Measurements from ENCODE around the gene CADM1.

CADM1 gene

GRCh38 chr11:115302946-115303703, 201.1 kb downstream of the CADM1 start:
- TF ChIP-seq CTCF (IDR thresholded peaks at IDR 0.05; ENCODE audit: control insufficient read depth, extremely low read depth, insufficient read depth), result no peak
- H3K4me3 ChIP-seq (ENCODE audit: low read depth, low read length), result no peak overlapping the region
- no peak for DNase-seq (ENCODE audit: low read depth)

- DNase-seq (ENCODE audit: low read depth), result no peak
- TF ChIP-seq CTCF (IDR thresholded peaks at IDR 0.05; ENCODE audit: control insufficient read depth, extremely low read depth, insufficient read depth), result no peak
- no peak overlapping the region for H3K4me3 ChIP-seq (ENCODE audit: low read depth, low read length)
Observed at GRCh38 chr11:115300660-115301428, 203.4 kb downstream of the CADM1 start.

GRCh38 chr11:115298300-115299012, 205.8 kb downstream of the CADM1 start:
- TF ChIP-seq CTCF (IDR thresholded peaks at IDR 0.05; ENCODE audit: control insufficient read depth, extremely low read depth, insufficient read depth), result no peak
- no peak for DNase-seq (ENCODE audit: low read depth)
- H3K4me3 ChIP-seq (ENCODE audit: low read depth, low read length), result no peak overlapping the region

- H3K4me3 ChIP-seq (ENCODE audit: low read depth, low read length), result no peak overlapping the region
- TF ChIP-seq CTCF (IDR thresholded peaks at IDR 0.05; ENCODE audit: control insufficient read depth, extremely low read depth, insufficient read depth), result no peak
- DNase-seq (ENCODE audit: low read depth), result peak; percentile 14
Observed at GRCh38 chr11:115297330-115297729, 206.9 kb downstream of the CADM1 start.

- DNase-seq (ENCODE audit: low read depth), result no peak
- TF ChIP-seq CTCF (IDR thresholded peaks at IDR 0.05; ENCODE audit: control insufficient read depth, extremely low read depth, insufficient read depth), result no peak
Observed at GRCh38 chr11:115291325-115291724, 212.9 kb downstream of the CADM1 start.

GRCh38 chr11:115290893-115291292, 213.3 kb downstream of the CADM1 start:
- H3K4me3 ChIP-seq (ENCODE audit: low read depth, low read length), result no peak overlapping the region
- no peak for DNase-seq (ENCODE audit: low read depth)
- TF ChIP-seq CTCF (IDR thresholded peaks at IDR 0.05; ENCODE audit: control insufficient read depth, extremely low read depth, insufficient read depth), result no peak

More at GRCh38 chr11:115291325-115291724, 212.9 kb downstream of the CADM1 start:
- no peak overlapping the region for H3K4me3 ChIP-seq (ENCODE audit: low read depth, low read length)

Data from LNCaP clone FGC (cell line).